Mucosa of gallbladder (tissue), 1 donor: ENCODE data around the gene PRKCZ. TPM values are rescaled to one million over a fixed set of nuclear protein-coding genes. Genes with fewer than 3 reads are reported as not detected.
"Not testable (repeated sequence)": the region's sequence is repeated elsewhere in the genome, so short reads cannot be mapped to it uniquely, and the experiment has no call there.

Source experiments
- DNase-seq: peaks from one replicate; pipeline ENCODE4 v3.0.0-alpha.2; 2020; ENCODE audit warnings: low spot score
- total RNA-seq: library from RNA; stranded (reverse); gene quantifications from one replicate; pipeline ENCODE4 v1.2.1, GENCODE V29; 2021
- donor health status: DM: no; HTN: no; CAD: no.

The PRKCZ gene
- total RNA-seq, 1 donor from 2014 or later = 29.8 TPM

DNA sequence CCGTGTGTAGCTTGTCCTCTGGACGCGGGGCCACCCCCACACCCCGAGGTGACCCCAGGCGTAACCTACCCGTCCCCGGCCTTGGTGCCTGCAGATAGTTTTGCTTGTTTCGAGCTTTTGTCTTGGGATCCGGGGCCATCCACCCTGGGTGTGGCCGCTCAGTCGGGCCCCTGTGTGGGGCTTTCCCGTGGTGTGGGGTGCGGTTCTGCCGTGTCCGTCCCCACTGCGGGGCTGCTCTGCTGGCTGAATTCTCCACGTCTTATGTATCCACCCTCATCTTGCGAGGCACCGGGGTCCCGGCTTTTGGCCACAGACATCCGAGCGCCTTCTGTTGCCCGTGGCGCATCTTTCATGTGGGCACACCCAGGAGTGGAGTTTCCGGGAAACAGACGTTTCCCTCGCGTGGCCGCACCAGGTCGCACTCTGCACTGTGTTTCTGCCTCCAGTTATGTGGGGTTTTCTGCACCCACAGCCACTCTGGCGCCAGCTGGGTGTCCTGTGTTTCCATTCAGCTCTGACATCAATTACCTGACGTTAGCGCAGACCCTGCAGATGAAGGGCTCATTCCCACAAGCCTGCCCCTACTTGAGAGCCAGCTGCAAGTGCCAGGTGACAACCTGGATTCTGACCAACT is 64.9 kb downstream of the PRKCZ start:
- no peak for DNase-seq

GRCh38 chr1:2115702-2116341 is 65.6 kb downstream of the PRKCZ start:
- no peak for DNase-seq

- DNase-seq = no peak
These were observed 69.7 kb downstream of the PRKCZ start for GRCh38 chr1:2119886-2120285.

GRCh38 chr1:2121101-2121691 is 71.0 kb downstream of the PRKCZ start:
- no peak for DNase-seq

GRCh38 chr1:2121794-2122193 is 71.6 kb downstream of the PRKCZ start:
- DNase-seq = not testable (repeated sequence)

GRCh38 chr1:2124446-2125198 is 74.4 kb downstream of the PRKCZ start:
- DNase-seq = no peak

DNA sequence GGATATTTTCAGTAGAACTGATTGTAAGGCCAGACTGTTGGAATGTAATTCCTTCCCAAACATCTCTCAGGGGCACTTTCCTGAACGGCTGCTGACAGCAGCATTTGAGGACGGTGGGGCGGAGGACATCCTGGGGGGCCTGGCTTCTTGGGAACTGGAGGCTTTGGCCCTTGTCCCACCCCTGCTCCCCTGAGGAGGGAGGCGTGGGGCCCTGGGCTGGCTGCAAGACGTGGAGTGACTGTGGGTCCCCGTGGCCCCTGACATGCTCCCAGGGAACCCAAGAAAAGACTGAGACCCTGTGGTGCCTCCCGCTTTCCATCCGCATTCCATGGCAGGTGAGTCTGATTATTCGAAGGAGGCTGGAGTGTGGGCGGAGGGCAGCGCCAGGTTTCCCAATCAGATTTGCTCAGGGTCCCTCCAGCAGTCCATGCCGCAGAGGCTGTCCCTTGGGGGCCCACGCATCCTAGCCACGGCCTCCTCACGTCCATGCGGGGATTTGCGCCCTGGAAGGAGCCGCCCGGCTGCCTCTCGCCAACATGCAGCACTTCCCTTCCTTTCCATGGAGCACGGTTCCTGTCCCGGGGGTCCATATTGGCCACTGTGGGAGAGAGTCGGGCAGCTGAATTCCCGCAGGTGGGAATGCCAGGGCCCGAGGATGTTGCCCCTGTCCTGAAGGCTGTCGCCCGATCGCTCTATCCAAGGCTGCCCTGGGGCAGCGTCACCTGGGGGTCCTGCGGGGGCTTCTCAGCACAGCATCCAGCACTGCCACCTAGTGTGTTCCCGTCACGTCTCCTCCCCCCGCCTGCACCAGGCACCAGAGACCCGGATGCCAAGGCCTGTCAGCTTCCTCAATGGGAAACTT is 75.4 kb downstream of the PRKCZ start:
- no peak for DNase-seq

DNA sequence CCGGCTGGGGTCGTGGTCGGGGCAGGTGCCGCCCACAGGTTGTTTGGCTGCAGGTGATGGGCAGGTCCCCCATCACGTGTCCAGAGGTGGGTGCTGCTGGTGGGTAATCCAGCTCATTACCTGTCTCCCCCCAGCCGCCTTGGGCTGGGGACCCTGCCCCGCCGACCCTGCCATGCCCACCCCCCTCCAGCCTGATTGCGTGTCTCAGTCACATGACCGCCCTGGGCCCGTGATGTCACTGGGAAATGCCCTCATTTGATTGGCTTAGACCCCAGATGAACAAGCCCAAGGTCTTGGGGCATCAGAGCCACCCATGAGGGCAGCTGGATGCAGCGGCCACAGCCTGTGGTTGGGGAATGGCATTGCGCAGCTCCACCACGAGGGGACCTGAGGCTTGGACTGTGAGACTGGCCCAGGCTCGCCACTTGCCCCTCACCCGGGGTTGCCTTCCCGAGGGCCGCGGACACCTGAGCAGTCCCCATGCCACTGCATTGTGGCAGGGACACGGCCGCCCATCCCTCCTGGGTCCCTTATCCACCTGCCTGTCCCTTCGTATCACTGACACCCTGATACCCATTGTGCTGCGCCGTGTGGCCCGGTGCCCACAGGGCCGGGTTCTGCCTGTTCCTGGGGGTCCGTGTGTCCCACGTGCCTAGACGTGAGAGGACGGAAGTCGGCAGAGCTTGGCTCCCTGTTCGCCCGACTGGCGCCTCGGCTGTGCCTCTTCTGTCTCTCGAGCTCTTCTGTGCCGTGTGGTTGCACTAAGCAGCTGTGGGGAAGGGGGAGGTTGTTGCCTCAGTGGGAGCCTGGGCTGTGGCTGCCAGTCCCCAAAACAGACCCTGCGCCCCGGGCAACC is 76.3 kb downstream of the PRKCZ start:
- DNase-seq = no peak

DNA sequence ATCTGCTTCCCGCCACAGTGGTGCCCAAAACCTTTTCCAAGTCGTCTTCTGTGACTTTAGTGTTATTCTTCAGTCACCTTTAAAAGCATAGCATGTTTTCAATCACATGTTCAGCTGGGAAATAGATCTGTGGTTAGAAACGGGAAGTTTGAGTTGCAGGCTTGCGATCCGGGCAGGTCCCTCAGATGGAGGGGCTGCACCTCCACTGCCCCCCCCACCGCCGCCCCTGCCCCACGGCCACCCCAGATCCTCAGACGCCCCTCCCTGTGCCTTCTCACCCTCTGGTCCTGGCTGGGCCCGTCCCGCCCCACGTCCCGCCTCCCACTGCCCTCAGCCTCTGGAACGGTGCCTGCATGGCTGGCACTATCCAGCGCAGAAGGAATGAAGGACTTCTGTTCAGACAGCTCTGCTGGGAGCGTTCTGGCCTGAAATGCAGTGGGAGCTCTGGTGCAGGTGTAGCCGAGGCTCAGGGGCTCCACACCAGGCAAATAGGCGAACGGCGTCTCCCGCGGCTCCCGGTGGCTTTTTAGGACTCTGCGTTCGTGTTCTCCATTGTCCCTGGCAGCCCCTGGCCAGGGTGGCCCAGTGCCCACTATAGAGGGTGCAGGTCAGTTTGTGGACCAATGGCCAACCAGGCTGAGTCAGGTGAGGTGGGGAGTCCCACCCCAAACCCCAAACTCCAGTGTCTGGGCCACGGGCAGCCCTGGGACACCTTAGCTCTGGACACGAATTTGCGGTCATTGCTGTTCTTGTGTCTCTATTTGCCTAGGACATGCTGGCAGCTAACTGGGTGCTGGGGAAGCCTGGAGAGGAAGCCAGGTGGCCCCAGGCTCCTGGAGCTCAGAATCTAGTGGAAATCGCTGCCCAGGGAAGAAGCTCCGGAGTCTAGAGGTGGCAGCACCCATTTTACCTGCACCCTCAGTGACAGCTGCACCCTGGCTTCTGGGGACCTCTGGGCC is 77.3 kb downstream of the PRKCZ start:
- DNase-seq = no peak

DNA sequence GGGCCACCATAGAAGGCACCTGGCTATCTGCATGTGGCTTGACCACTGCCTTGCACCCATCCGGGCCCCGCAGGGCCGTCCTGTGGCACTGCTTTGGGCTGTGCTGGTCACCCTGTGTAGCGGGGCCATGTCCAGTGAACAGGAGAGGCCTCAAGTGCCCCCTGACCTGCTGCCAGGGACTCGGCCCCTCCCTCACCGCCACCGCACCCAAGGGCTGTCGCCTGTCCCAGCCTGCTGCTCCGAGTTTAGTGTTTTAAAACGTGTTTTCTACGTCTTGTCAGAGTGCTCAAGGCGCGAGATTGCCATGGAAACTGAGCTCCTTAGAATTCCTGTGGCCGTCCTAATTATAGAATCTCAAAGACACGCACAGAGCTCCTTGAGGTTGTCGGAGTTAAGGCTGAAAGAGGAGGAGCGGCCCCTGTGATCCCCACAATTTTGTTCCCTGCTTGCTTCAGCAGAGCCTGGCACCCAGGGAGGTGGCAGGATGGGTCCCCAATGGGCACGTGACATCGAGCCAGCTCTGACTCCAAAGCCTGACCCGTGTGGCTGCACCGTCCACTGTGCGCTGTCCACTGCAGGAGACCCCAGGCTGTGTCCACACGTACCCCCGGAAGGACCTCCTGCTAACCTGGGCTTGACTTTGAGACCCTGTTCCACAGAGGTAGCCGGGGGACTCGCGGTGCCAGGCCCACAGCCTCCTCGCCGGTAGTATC is 78.1 kb downstream of the PRKCZ start:
- DNase-seq = no peak

- DNase-seq = no peak
These were observed 79.2 kb downstream of the PRKCZ start for GRCh38 chr1:2129256-2129943.

DNA sequence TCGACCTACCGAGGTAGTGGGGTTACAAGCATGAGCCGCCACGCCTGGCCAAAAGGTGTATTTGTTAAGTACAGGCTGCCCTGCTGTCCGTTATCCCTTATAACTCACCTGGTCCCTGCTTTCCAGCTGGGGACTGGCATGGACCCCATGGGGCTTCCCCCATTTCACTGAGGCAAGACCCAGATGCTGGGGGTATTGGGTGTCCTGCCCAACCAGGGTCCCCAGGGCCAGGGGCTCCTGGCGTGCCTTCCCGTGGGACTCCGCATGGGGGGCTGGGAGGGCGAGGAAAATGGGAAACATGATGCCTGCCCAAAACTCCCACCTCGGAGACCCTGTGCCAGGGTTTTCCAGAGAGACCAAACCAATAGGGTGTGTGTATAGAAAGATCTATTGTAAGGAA is 79.9 kb downstream of the PRKCZ start:
- DNase-seq = no peak

GRCh38 chr1:2130871-2131289 is 80.7 kb downstream of the PRKCZ start:
- DNase-seq = no peak

GRCh38 chr1:2132222-2133038 is 82.2 kb downstream of the PRKCZ start:
- DNase-seq = no peak

DNA sequence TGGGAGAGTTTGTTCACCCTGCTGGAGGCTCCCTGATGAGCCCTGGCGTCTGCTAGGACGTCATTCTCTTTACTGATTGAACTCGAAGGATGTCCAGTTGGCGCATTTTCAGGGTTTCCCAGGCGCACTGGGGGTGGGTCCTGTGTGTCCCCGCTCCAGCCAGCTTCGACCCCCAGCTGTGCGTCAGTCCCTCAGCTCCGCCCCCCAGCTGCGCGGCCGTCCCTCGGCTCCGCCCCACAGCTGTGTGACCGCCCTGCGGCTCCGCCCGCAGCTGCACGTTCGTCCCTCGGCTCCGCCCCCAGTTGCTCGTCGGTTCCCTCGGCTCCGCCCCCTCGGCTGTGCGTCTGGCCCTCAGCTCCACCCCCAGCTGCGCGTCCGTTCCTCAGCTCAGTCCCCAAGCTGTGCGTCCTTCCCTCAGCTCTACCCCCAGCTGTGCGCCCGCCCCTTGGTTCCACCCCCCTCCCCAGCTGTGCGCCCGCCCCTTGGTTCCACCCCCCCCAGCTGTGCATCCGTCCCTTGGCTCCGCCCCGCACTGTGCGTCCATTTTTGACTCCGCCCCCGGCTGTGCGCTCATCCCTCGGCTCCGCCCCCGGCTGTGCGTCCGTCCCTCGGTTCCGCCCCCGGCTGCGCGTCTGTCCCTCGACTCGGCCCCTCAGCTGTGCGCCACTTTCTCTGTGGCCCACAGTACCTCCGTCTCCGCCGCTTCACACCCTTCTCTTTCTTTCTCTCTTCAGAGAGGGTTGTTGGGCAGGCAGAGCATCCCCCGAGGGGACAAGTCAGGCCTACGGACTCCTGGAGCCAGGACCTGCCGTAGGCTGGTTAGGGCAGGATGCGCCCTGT is 83.0 kb downstream of the PRKCZ start:
- peak; percentile 97 for DNase-seq

DNA sequence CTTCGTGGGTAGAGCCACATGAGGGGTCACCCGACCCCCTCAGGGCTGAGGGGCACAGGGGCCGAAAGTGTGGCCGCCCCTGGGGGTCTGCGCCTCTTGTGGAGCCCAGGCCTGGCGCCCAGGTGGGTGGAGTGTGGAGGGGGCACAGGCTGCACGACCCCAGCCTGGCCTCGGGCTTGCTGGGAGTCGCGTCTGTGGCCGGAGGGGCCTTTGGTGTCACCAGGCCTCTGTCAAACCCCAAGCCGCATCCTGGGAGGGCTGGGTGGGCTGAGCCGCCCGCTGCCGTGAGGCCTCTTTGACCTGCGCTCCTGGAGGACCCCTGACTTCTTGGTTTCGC is 83.6 kb downstream of the PRKCZ start:
- DNase-seq = no peak

GRCh38 chr1:2134266-2134620 is 84.0 kb downstream of the PRKCZ start:
- DNase-seq = no peak
